ENCODE data around the gene RPL9. TPM values are rescaled to one million over a fixed set of nuclear protein-coding genes. Genes with fewer than 3 reads are reported as not detected.
A peak's percentile ranks its signal among the peaks of the same experiment; 100 is the strongest.
"Not testable (repeated sequence)": the region's sequence is repeated elsewhere in the genome, so short reads cannot be mapped to it uniquely, and the experiment has no call there.

Gene RPL9
- 1,339 TPM for total RNA-seq
- long read RNA-seq, transcript RPL9-203 (7 exons, 1,127 nt), result minor isoform, 37 of 252 reads
- long read RNA-seq, transcript RPL9-214 (8 exons, 2,354 nt), result major isoform, 191 of 252 reads
- long read RNA-seq, partial matches to known transcripts, result 4 of 252 reads
- long read RNA-seq, other reads (novel, unspliced or antisense), result 18 of 252 reads

DNA sequence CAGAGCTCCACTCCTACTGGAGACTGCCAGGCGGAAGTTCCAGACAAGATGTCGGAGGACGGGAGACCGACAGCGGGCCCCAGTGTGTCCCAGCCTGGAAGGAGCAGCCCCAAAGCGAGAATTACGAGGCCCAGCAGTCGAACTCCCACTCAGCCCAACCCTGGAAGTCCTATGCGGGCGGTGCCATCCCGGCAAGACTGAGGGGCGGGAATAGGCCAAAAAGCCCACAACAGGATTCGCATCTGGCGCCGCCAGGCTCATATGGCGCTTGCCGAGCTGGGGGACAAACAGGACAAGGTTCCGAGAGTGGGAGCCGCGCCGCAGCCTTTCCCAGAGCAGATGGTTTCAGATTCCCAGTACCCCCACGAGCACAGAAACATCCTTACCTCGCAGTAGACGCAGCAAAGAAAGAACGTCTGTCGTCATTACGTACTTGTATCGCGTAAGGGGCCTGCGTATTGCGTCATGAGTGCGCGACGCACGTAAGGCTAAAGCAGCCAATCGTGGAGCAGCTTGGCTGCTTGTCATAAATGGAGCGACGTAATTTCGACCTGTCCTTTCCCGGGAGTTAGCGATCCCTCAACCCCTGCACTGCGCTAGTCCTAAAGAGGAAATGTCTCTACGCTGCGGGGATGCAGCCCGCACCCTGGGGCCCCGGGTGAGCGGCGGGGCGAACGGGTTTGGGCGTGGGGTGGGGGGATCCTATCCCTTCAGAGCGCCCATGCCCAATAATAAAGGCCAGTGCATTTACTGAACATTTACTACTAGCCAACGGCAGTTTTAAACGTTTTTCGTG lies at the start of gene RPL9, which contains the start of gene LIAS:
Gene RPL9, minus strand, starts transcription at position 418 of the 796 bp plus-strand sequence. CDS start 483 bp downstream, outside the sequence.
Gene LIAS, plus strand, starts transcription at position 552 of the 796 bp plus-strand sequence. Its CDS starts 62 bp downstream, at position 614.
- DNase-seq (ENCODE audit: low spot score), result peak; percentile 97

DNA sequence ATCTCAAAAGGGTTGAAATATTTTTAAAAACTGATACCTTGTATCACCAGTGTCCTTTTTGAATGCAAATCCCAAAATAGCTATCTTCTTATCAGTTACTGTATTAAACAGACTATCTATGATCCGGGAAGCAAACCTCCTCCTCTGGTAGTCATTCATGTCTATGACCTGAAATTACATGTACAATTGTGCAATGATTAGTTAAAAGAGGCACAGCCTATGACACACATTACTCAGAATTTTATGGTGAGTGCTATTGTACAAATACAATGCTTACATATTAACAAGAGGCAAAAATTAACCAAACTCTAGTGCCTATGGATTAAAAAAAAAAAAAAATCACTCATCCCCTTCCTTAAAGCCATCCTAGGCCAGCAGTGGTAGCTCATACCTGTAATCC lies 46.9 kb upstream of the RPL9 start:
- no peak for DNase-seq (ENCODE audit: low spot score)

DNA sequence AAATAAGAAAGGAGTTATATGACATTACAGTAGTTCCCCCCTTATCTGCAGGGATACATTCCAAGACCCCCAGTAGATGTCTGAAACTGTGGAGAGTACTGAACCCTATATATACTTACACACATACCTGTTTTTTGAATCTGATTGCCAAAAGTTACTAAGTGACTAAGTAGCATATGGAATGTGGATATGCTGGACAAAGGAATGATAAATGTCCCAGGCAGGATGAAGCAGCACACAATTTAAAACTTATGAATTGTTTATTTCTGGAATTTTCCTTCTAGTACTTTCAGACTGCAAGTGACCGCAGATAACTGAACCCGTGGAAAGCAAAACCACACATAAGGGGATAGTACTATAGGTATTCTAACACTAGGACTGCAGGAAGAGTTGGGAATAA lies 45.8 kb upstream of the RPL9 start:
- no peak for DNase-seq (ENCODE audit: low spot score)

DNA sequence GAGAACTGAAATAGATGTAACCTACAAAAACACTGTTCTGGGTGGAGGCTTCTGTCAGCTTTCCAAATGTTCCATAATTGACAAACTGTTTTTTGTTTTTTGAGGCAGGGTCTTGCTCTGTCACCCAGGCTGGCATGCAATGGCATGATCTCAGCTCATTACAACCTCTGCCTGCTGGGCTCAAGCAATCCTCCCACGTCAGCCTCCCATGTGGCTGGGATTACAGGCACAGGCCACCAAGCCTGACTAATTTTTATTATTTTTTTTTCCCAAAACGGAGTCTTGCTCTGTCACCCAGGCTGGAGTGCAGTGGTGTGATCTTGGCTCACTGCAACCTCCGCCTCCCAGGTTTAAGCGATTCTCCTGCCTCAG lies 43.9 kb upstream of the RPL9 start:
- not testable (repeated sequence) for DNase-seq (ENCODE audit: low spot score)

DNA sequence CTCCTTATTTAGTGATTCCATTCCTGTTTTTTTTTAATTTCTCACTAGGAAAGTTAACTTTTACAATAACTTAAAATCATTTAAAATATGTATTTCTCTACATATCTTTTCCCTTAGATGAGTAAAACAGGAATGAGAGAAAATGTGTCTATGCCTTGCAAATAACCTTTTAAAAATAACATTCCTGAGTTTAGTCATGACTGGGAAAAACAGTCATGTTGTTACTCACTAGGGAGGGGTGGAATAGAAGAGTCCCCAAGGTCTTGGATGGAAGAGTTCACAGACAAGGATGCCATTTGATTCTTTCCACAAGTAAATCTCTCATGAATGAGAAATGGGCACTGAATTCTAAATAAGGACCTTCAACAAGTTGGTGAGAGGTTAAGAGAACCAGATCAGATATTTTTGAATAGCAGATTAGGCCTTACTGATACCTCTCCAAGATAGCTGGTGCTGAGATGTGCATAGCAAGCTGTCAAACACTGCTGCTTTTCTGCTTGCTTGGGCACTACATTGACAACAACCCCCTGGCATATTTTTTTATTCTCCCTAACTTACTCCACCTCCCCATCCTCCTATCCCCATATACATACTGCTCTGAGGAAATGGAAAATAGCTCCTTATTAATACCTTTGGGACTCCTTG lies 43.4 kb upstream of the RPL9 start:
- DNase-seq (ENCODE audit: low spot score), result no peak

DNA sequence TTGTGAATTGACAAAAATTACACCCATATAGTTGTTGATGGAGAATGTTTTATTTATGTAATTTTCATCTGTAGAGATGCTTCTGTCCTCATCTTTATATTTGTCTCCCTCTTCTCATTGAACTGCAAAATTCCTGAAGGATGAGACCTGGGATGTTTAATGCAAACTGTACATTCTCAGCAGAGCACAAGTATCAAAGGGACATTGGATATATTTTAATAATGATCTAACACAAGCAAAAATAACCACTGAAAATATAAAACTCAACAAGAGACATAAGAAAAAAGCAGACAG lies 40.0 kb upstream of the RPL9 start:
- no peak for DNase-seq (ENCODE audit: low spot score)

DNA sequence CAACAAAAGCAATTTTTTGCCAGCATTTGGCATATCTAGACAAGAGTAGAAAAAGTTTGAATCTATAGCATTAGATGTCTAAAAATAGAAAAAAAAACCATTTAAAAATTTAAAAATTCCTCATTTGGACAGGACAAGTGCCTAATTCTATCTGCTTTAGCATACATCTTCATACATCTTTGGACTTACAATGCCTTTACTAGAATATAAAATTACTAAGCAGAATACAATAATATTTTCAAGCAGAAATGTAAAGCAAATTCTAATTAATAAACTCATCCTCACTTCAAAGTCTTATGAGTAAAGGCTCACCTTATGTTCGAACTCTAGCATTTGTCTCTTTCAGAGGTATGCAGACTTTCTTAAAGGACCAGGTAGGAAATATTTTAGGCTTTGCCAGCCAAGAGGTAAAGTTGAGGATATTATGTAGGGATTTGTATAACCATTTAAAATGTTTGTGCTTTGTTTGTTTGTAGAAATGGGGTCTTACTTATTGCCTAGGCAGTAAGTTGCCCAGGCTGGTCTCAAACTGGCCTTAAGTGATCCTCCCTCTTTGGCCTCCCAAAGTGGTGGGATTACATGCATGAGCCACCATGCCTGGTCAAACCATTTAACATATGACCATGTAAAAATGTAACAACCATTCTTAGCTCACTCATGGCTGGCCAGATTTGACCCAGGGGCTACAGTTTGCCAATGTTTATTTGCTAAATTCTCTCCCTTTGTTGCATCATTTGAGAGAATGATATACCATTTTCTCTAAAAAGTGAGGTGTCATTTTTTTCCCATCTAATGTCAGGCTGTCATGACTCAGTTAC lies 39.4 kb upstream of the RPL9 start:
- DNase-seq (ENCODE audit: low spot score), result no peak

DNA sequence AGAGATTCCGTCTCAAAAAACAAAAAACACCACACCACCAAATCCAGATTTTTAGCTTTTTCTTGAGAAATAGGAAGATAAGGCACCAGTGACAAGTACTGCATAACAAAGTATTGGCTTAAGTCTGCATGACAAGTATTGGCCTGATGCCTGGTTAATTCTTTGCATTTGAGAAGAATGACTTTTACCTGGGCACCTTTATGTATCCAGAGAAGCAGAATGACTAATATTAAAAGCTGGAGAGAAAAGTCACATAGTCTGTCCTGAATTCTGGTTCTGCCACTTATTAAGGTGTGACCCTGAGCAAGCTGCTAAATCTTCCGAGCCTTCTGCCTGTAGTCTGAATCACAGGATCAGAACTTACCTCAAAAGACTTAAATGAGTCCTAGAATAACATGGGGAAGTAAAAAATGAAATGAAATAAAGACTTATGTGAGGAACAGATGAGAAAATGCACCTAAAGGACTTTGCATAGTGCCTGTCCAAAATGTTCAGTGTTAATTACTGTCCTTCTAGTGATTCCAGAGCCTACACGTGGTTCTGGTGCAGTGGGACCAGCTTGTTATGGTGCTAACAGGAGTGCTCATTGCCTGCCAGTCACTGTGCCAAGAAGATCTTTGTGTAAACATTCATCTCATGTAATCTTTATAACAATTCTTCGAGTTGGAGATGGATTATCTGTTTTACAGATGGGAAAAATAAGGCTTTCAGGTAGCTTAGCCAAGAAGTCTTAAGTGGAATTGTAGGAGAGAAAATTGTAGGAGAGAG lies 36.9 kb upstream of the RPL9 start:
- no peak for DNase-seq (ENCODE audit: low spot score)

DNA sequence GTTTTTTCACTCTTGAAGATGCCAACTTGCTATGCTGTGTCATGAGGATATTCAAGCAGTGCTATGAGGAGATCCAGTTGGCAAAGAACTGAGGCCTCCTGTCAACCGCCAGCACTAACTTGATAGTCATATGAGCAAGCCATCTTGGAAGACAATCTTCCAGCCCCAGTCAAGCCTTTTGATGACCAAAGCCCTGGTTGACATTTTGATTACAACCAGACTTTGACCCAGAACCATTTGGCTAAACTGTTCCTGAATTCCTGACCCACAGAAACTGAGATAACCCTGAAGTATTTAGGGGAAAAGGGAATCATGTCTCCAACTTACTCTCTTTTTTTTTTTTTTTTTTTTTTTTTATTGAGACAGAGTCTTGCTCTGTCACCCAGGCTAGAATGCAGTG lies 35.6 kb upstream of the RPL9 start:
- no peak for DNase-seq (ENCODE audit: low spot score)

DNA sequence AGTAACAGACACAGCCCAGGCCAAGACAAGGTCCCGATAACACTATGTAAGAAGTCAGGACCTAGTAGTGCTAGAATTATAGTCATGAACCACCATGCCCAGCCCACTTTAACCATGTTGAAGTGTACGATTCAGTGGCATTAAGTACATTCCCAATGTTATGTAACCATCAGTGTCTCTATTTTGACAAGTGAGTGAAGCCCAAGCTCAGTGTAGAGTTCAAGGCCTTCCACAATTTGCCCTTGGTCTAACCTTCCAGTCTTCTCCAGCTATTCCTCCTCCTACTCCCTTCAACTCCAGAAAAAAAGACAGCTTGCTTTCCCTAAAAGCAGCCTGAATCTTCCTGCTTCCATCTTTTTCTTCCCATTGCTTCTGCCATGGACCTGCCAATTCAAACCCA lies 31.6 kb upstream of the RPL9 start:
- no peak for DNase-seq (ENCODE audit: low spot score)

DNA sequence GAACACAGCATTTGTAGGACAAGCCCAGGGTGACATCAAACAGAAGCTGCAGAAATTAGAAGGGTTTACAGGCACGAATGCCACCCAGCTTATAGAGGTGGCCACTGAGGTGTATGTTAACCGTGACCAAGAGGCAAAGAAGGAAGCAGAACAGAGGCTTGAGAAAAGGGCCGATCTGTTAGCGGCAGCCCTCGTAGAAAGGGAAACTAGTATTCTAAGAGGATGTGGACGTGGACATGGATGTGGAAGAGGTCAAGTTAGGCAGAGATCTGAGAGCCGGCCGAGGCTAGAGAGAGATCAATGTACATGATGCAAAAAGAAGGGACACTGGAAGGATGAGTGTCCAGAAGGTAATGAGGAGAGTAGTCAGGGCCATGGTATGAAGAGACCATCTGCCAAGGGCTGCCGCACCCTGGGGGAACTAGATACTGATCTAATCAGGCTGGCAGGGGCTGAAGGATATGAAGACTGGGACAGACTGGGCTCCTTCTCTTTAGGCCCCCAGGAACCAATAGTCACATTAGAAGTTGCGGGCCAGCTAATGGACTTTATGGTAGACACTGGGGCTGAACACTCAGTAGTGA lies 27.6 kb upstream of the RPL9 start:
- no peak for DNase-seq (ENCODE audit: low spot score)

DNA sequence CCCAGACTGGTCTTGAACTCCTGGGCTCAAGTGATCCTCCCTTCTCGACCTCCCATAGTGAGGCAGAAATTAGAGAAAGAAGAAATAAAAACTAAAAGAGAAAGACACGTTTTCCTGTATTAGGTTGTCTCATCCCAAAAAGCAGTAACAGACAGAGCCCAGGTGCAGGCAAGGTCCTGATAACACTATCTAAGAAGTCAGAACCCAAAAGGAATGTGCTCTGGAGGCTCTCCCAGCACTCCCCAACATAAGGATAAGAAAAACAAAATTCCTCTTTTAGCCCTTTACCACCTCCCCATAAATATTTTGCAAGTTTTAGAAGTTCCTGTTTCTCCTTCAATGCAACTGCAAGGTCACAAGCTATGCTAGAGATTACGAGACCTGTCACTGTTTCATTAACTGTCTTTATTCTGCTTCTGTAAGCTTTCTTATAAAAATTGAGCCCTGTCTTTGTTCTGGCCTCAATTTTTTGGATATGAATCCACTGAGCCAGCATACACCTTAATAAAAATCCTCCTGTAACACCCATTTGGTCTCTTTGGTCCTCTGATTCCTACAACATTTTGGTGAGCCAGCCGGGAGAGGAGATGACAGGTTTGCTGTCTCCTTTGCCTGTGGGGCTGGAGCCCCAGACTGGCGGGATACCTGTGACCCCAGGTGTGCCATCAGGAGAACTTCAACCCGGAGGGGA lies 26.0 kb upstream of the RPL9 start:
- DNase-seq (ENCODE audit: low spot score), result no peak

DNA sequence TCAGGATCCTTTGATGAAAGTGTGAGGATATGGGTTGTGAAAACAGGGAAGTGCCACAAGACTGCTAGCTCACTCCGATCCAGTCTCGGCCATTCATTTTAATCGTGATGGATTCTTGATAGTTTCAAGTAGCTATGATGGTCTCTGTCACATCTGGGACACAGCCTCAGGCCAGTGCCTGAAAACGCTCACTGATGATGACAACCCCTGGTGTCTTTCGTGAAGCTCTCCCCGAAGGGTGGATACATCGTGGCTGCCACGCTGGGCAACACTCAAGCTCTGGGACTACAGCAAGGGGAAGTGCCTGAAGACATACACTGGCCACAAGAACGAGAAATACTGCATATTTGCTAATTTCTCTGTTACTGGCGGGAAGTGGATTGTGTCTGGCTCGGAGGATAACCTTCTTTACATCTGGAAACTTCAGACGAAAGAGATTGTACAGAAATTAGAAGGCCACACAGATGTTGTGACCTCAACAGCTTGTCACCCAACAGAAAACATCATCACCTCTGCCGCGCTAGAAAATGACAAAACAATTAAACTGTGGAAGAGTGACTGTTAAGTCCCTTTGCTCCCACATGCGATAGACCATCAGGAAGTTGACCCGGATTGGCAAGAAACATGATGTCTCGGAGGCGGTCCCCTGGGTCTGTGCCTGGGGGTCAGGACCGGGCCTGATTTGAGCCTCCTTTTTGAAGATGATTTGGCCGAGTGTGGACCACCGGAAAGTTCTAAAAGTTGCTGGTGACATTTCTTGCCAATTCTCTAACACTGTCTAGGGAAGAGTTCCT lies 22.4 kb upstream of the RPL9 start:
- no peak for DNase-seq (ENCODE audit: low spot score)

DNA sequence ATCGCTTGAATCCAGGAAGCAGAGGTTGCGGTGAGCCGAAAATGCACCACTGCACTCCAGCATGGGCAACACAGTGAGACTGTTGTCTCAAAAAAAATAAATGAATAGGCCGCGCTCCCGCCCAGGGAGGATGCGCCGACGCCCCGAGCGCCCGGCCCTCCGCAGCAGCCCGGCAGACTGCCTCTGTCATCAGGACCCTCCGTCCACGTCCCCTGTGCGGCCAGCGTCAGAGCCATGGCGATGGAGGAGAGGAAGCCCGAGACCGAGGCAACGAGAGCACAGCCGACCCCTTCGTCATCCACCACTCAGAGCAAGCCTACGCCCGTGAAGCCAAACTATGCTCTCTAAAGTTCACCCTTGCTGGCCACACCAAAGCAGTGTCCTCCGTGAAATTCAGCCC lies 21.5 kb upstream of the RPL9 start:
- no peak for DNase-seq (ENCODE audit: low spot score)

DNA sequence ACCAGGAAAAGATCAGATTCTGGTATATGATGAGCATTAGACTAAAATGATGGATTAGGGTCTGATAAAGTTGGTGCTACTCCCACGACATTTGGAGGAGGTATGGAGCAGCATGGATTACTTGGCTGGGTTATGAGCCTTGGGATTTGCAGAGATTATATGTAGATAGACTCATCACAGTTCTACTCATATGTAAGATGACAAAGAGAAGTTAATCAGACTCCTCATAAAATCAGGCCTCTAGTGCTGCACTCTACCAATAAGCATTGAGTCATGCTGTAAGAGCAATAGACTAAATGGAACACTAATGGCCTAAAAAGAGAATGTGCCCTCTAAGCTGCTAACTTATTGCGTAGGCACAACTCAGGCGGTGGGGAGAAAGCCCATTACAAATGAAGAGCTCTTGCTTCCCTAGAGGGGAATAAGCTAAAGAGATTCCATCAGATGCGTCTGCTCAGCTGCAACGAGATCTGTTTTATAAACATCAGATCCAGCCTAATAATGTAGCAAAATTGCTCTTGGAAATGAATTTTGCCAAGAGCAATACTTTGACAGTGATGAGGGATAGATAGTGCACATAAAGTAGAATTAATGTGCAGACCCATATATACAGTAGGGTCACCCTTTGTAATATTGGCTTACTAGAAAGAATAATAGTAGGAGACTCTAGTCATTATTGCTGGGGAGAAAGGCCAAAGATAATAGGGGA lies 17.6 kb upstream of the RPL9 start:
- no peak for DNase-seq (ENCODE audit: low spot score)

DNA sequence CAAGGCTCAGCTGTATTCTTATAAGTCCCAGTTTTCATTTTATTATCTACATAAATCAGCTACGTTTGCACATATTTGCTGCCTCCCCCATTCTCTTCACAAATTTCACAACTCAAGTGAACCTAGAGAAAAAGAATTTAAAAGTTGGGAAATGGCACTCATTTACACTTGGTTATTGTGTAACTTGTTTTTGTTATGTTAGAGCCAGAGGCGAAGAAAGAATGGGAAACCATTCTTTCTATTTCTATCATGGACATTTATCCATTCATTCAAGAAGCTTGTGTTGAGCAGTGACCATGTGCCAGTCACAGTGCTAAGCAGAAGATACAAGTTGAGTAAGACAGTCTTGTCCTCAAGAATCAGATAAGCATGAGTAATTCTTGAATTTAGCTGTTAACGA lies 13.7 kb upstream of the RPL9 start:
- DNase-seq (ENCODE audit: low spot score), result no peak

DNA sequence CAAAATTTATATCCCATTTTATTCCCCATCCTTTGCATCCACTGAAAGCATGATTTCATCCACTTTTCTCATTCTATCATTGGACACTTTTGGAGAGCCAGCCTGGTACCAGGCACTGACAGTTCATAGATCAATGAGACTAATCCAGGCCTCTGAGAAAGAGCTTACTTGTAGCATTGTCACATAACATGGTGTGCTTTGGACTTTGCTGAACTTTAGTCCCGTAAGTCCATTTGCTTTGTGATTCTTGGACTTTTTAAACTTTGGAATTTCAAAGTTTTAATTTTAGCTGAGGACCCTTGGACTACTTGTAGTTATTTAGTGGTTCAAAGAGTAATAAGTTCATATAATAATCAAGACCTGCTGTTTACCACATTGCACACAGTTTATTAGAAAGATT lies 11.7 kb upstream of the RPL9 start:
- no peak for DNase-seq (ENCODE audit: low spot score)

DNA sequence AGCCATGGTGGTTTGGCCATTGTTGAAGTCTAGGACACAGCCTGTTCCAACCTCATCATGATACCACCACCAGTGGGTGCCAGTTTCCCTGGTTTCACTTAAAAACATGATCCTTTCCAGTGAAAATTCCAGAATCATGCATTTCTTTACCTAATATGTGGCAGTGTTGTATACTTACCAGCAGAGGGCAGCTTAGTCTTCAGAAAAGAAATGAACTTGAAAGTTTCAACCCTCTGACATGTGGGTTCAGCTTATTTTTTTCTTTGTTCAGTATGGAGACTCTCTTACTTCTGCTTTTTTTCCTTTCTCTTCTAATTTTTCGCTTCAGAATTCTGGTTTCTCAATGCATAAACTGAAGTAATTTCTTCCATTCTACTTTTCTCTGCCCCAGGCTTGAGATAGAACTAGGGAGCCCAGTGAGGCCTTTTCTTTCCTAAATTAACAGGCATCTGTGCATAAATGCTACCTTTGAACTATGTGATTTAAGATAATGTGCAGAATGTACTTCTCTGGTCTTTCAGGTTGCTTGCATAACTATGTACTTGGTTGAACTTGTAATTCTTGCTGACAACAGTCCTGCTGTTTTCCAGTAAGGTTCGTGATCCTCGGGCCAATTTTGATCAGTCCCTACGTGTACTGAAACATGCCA lies 10.8 kb upstream of the RPL9 start:
- DNase-seq (ENCODE audit: low spot score), result no peak

Measured in mesenteric fat pad (tissue), 1 donor.